Heart right ventricle (tissue), 16 donors: Measurements from ENCODE around the gene FKBP15. TPM values are rescaled to one million over a fixed set of nuclear protein-coding genes. Genes with fewer than 3 reads are reported as not detected.

Experiments used
- ATAC-seq, 8 donors: fragments of 200-7000 bp; cut with Tn5 transposase; one replicate each; pipeline ENCODE4 v1.9.1; 2020; ENCODE audit warnings: mild to moderate bottlenecking in 8 of 8, moderate library complexity in 8 of 8, moderate number of reproducible peaks in 1 of 8
- DNase-seq, 2 donors: peaks; one replicate each; pipeline ENCODE4 v3.0.0-alpha.2; 2020
- H3K27ac ChIP-seq, 10 donors: fragments of 200-600 bp; sonication (generic) in 2 of 10; one replicate each; pipeline versions ENCODE4 v1.5.0 to v1.8.0; 2020 to 2022; ENCODE audit warnings: mild to moderate bottlenecking in 3 of 10
- H3K27me3 ChIP-seq, 7 donors: fragments of 200-600 bp; one replicate each; pipeline ENCODE4 v1.8.0; 2021 to 2022; ENCODE audit warnings: mild to moderate bottlenecking in 2 of 7
- H3K36me3 ChIP-seq, 9 donors: fragments of 200-600 bp; sonication (generic) in 1 of 9; one replicate each; pipeline versions ENCODE4 v1.5.0 to v1.8.0; 2020 to 2022; ENCODE audit warnings: mild to moderate bottlenecking in 2 of 9
- H3K4me1 ChIP-seq, 9 donors: fragments of 200-600 bp; sonication (generic) in 1 of 9; one replicate each; pipeline versions ENCODE4 v1.5.0 to v1.8.0; 2020 to 2022; ENCODE audit warnings: mild to moderate bottlenecking in 4 of 9
- H3K4me3 ChIP-seq, 10 donors: fragments of 200-600 bp; sonication (generic) in 2 of 10; one replicate each; pipeline versions ENCODE4 v1.5.0 to v1.8.0; 2020 to 2022; ENCODE audit warnings: mild to moderate bottlenecking in 7 of 10, moderate library complexity in 2 of 10
- H3K9me3 ChIP-seq, 11 donors: fragments of 200-600 bp in 10 of 11; sonication (generic) in 2 of 11; one replicate each; pipeline versions ENCODE4 v1.5.0 to v1.8.0; 2013 to 2022; ENCODE audit warnings: mild to moderate bottlenecking in 2 of 11, control low read depth in 1 of 11, moderate library complexity in 1 of 11
- CTCF ChIP-seq, 9 donors: fragments of 200-600 bp; sonication (generic) in 2 of 9; IDR thresholded peaks; one replicate each; pipeline versions ENCODE4 v1.5.0 to v1.8.0; 2021 to 2022; ENCODE audit warnings: antibody characterized with exemption in 9 of 9, mild to moderate bottlenecking in 5 of 9, moderate library complexity in 1 of 9
- WGBS, 2 donors: extraction: QIAGEN DNeasy Blood & Tissue Kit; methylation state at CpG; one replicate each; pipeline ENCODE4 v1.1.7; 2013; ENCODE audit warnings: inconsistent platforms in 1 of 2; 5-methylcytosine and 5-hydroxymethylcytosine counted together
- intact Hi-C, 10 donors: fragments of 100-400 bp; cut with DNase I; formaldehyde crosslinking; loops; one replicate each; pipeline versions ENCODE4 v1.11.1 to v1.14.2; 2022
- polyA plus RNA-seq, 2 donors: library from polyadenylated mRNA; stranded (reverse); fragments of 200-250 nt; gene quantifications; one replicate each; pipeline ENCODE4 v1.2.3, GENCODE V29; 2013
- total RNA-seq, 10 donors: library from RNA; stranded (reverse); fragmentation: NEBNext Ultra II Directional in 3 of 10; extraction: Animal tissue kit (Norgen Biotek cat#: 25700) in 3 of 10; gene quantifications; one replicate each; pipeline versions ENCODE4 v1.2.1 to v1.2.4, GENCODE V29; 2021 to 2023
- donor health status: Arrhythmogenic right ventricular cardiomyopathy.
- donor health status: ischemic (EF 13 %, LVEDD 7.1; RV severe dilation, severe dysfunction).
- donor health status: healthy with polysubstance abuse.
- donor health status: DM: no; HTN: yes; CAD: no.
- donor health status: DM: no; HTN: no; CAD: no.
- donor health status: ischemic (EF 25% LVEDD 6.9; RV normal size, moderate dysfunction).
- donor health status: ischemic (EF 25% LVEDD 5.7; RV mildly dilated, moderate dysfunction).
- donor health status: healthy.
- donor health status: DM: yes; HTN: yes; CAD: no.
- donor health status: Ischemic cardiomyopathy.
- donor health status: ischemic (EF 35%, LVEDD 5.7; RV mildly dilated, moderate dysfunction).
- donor health status: nonischemic (EF 11% LVEDD 7.7; RV severe dilation, severe dysfunction).
- donor health status: DM: yes; HTN: yes; CAD: no.
- donor health status: PGD.
- donor health status: ischemic (EF 29% LVEDD 5.4; RV normal size, mild dysfunction).
- donor health status: nonischemic (EF 23%, LVEDD 6.1; RV moderate dilation, normal function).

The FKBP15 gene
- total and polyA plus RNA-seq, 12 donors: 10.7 to 27.9 (median 19.8) TPM

- Histone ChIP-seq H3K36me3 (peaks cover 0 to 100% (median 53%) of the 10 kb centered on the region in 9 donors), H3K27me3 (no peaks in the 10 kb centered on the region), H3K9me3 (no peaks in the 10 kb centered on the region), H3K4me1 (peaks cover 0 to 35% (median 0%) of the 10 kb centered on the region in 9 donors), H3K4me3 (peak overlapping the region in 1 of 10 donors; percentile 10), H3K27ac (peak overlapping the region in 9 of 10 donors; percentile 7 to 82 (median 31))
- ATAC-seq (peak; percentile 64 to 95 (median 92)), DNase-seq (peak in 1 of 2 donors; percentile 28)
- TF ChIP-seq CTCF (IDR thresholded peaks at IDR 0.05): no peak
- intact Hi-C loops: no loop called here
- WGBS, 2 donors: 76 to 83% methylated on average over 9 of the region's 9 CpGs
Observed at GRCh38 chr9:113187929-113188595, 33.0 kb downstream of the FKBP15 start.

GRCh38 chr9:113186137-113186755, 34.8 kb downstream of the FKBP15 start:
- no peak for ATAC-seq
- H3K27ac ChIP-seq: peak overlapping the region in 1 of 10 donors; percentile 82
- peaks cover 0 to 35% (median 0%) of the 10 kb centered on the region in 9 donors for H3K4me1 ChIP-seq

DNA sequence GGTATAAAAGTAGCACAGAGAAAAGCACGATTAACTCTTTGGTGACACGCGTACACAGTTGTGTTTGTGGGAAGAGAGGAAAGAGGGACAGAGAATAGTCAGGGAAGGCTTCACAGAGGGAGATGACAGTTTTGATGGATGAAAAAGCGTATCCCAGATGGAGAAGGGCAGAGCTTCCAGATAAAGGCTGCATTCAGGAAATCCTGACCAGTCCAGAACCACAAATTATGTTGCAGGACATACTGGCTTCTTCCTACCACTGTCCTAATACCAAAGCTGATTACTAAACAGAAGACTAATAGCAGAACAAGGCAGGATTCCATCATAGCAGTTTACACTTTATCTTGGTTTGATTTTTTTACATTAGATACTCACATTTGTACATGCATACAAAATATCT, 35.8 kb downstream of the FKBP15 start:
- Histone ChIP-seq H3K36me3 (peaks cover 5 to 100% (median 66%) of the 10 kb centered on the region in 9 donors), H3K4me3 (no peak overlapping the region), H3K27me3 (no peaks in the 10 kb centered on the region), H3K9me3 (no peaks in the 10 kb centered on the region), H3K4me1 (peaks cover 0 to 35% (median 0%) of the 10 kb centered on the region in 9 donors), H3K27ac (no peak overlapping the region)
- 91 to 92% methylated on average over 4 of the region's 4 CpGs for WGBS, 2 donors
- TF ChIP-seq CTCF (IDR thresholded peaks at IDR 0.05): no peak
- DNase-seq (no peak), ATAC-seq (no peak)
- intact Hi-C loops: no loop called here

More at GRCh38 chr9:113186137-113186755, 34.8 kb downstream of the FKBP15 start:
- WGBS, 2 donors: 93 to 95% methylated on average over 7 of the region's 7 CpGs
- Histone ChIP-seq H3K36me3 (peaks cover 5 to 100% (median 61%) of the 10 kb centered on the region in 9 donors), H3K4me3 (no peak overlapping the region), H3K9me3 (no peaks in the 10 kb centered on the region), H3K27me3 (no peaks in the 10 kb centered on the region)
- DNase-seq: no peak
- intact Hi-C loops: no loop called here
- no peak for TF ChIP-seq CTCF (IDR thresholded peaks at IDR 0.05)

DNA sequence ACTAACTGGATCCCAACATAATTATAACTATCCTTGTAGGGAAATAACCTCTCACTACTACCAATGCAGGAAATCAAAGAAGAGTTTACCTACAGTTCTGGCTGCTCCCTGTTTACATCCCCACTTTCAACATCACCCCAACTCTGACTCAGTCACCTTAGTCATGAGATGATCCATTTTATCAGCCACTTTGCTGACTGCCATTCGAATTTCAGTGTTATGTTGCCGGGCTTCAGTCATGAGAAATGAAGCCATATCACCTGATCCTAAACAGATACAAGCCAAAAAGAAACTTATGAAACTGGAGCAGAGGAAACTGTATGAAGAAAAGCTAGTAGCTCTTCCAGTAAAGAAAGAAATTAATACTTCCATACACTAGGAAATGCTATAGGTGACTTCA, 36.5 kb downstream of the FKBP15 start:
- no peak for TF ChIP-seq CTCF (IDR thresholded peaks at IDR 0.05)
- intact Hi-C loops: no loop called here

More for the DNA sequence above, 36.5 kb downstream of the FKBP15 start:
- H3K4me1 ChIP-seq: peaks cover 0 to 35% (median 6%) of the 10 kb centered on the region in 9 donors
- no peaks in the 10 kb centered on the region for H3K27me3 ChIP-seq
- H3K4me3 ChIP-seq: no peak overlapping the region
- H3K36me3 ChIP-seq: peaks cover 6 to 100% (median 66%) of the 10 kb centered on the region in 9 donors
- no peak overlapping the region for H3K27ac ChIP-seq
- no peak for DNase-seq
- no peak for ATAC-seq
- no peaks in the 10 kb centered on the region for H3K9me3 ChIP-seq
- WGBS, 2 donors: 91 to 94% methylated on average over 2 of the region's 2 CpGs
